Subcutaneous abdominal adipose tissue (tissue), 5 donors: ENCODE measurements around the gene MEIOB.

Source experiments
- H3K27ac ChIP-seq: one replicate; pipeline ENCODE4 v1.7.0; 2013; ENCODE audit warnings: low read depth, mild to moderate bottlenecking, inconsistent platforms, low read length, moderate library complexity
- H3K27me3 ChIP-seq, 5 donors: one replicate each; pipeline ENCODE4 v1.7.0; 2013; ENCODE audit warnings: low read length in 5 of 5, inconsistent platforms in 1 of 5; ENCODE audit not compliant: control insufficient read depth in 5 of 5, insufficient read depth in 4 of 5
- H3K36me3 ChIP-seq, 5 donors: one replicate each; pipeline ENCODE4 v1.7.0; 2013; ENCODE audit warnings: low read length in 5 of 5; ENCODE audit not compliant: control insufficient read depth in 5 of 5, insufficient read depth in 5 of 5
- H3K4me1 ChIP-seq, 5 donors: one replicate each; pipeline ENCODE4 v1.7.0; 2013; ENCODE audit warnings: low read length in 5 of 5, mild to moderate bottlenecking in 3 of 5, moderate library complexity in 1 of 5; ENCODE audit not compliant: control insufficient read depth in 5 of 5, insufficient read depth in 5 of 5
- H3K4me3 ChIP-seq, 5 donors: one replicate each; pipeline ENCODE4 v1.7.0; 2013; ENCODE audit warnings: low read length in 5 of 5, low read depth in 1 of 5
- H3K9ac ChIP-seq, 5 donors: one replicate each; pipeline ENCODE4 v1.7.0; 2013; ENCODE audit warnings: low read length in 5 of 5, mild to moderate bottlenecking in 4 of 5, moderate library complexity in 3 of 5
- H3K9me3 ChIP-seq, 5 donors: one replicate each; pipeline ENCODE4 v1.7.0; 2013; ENCODE audit warnings: low read length in 5 of 5; ENCODE audit not compliant: control insufficient read depth in 5 of 5
- donor health status: healthy.
- donor health status: healthy.
- donor health status: healthy.
- donor health status: healthy.
- donor health status: healthy.

MEIOB gene

DNA sequence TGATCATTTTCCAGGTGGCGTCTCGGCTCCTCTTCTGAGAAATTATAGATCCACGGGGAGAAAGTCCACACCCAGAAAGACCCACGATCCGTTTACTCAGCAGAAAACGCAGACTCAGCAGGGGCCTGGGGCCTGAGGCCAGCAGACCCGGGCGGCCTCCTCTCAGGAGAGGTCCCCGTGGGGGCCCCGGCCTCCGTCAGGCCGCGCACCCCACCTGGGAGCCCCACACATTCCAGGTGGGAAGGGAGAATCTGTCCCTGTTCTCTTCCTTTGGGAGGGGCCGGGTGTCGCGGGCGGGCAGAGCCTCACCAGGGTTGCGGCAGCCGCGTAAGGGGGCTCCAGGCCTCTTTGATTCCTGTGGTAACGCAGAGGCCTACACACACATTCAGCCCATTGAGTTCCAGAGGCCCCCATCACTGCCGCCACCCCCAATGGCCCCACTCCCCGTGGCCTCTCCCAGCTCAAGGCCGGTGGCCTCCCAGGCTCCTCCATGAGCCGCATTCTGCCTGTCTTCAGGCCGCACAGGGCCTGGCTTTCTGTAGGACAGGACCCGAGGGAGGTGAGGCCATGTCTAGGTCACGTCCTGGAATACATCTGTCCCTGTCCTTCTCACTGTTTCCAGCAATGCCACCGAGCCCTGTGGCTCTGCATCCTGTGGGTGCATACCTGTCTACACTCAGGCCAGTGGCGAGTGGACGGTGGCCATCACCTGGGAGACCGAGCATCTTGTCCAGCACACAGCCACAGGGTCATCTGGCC, 76.9 kb downstream of the MEIOB start:
- Histone ChIP-seq H3K4me1 (no peaks in the 10 kb centered on the region), H3K9me3 (peaks cover 0 to 5% (median 4%) of the 10 kb centered on the region in 5 donors), H3K9ac (no peak overlapping the region), H3K4me3 (no peak overlapping the region), H3K27me3 (no peaks in the 10 kb centered on the region), H3K27ac (no peak overlapping the region), H3K36me3 (peaks cover 0 to 18% (median 8%) of the 10 kb centered on the region in 5 donors)

GRCh38 chr16:1794221-1794871, 77.6 kb downstream of the MEIOB start:
- Histone ChIP-seq H3K36me3 (peaks cover 0 to 25% (median 11%) of the 10 kb centered on the region in 5 donors), H3K4me1 (no peaks in the 10 kb centered on the region), H3K27ac (no peak overlapping the region), H3K9me3 (peaks cover 0 to 5% (median 4%) of the 10 kb centered on the region in 5 donors), H3K4me3 (no peak overlapping the region), H3K9ac (no peak overlapping the region), H3K27me3 (no peaks in the 10 kb centered on the region)

DNA sequence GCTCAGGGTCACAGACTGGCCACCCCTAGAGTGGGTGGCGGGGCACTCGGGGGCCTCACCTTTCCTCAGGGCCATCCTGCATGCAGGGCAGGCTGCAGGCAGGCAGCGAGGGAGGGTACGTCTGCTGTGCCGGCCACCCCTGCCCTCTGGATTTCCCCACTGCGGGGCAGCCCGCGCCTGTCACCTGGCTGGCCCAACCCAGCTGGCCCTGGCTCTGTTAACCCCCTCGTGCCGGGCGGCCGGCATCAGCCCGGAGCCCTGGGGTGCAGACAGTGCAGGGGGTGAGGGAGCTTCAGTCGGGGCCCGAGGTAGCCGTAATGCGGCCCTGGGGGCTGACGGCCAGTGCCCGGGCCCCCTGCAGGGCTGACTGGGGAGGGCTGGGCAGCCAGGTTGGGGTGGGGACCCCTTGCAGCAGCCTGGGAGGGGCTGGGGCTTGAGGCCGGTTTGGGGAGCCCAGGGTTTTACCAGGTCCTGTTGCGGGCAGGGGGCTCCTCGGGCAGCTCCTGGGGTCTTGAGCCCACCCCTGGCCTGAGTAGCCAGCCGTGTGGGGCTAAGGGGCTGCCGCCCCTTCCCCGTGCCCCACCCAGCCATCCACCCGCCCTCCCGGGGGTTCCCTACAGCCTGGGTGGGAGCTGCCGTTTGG, 78.3 kb downstream of the MEIOB start, which contains the start of gene IGFALS:
IGFALS (minus strand) TSS at position 128 of the 643 bp plus-strand sequence; CDS start at position 75, 53 bp downstream.
- H3K36me3 ChIP-seq, result peaks cover 0 to 31% (median 17%) of the 10 kb centered on the region in 5 donors
- no peak within 1 kb of the TSS for H3K27ac ChIP-seq
- H3K4me1 ChIP-seq, result no peaks in the 10 kb centered on the region
- H3K9ac ChIP-seq, result no peak within 1 kb of the TSS
- no peaks in the 10 kb centered on the region for H3K27me3 ChIP-seq
- peaks cover 0 to 5% (median 4%) of the 10 kb centered on the region in 5 donors for H3K9me3 ChIP-seq
- H3K4me3 ChIP-seq, result no peak within 1 kb of the TSS

- H3K36me3 ChIP-seq, result peaks cover 0 to 38% (median 23%) of the 10 kb centered on the region in 5 donors
- no peak overlapping the region for H3K4me3 ChIP-seq
- no peaks in the 10 kb centered on the region for H3K4me1 ChIP-seq
- H3K27ac ChIP-seq, result no peak overlapping the region
- H3K27me3 ChIP-seq, result no peaks in the 10 kb centered on the region
- H3K9me3 ChIP-seq, result peaks cover 0 to 4% (median 2%) of the 10 kb centered on the region in 5 donors
- H3K9ac ChIP-seq, result no peak overlapping the region
These were observed 79.0 kb downstream of the MEIOB start for GRCh38 chr16:1792836-1793577.

DNA sequence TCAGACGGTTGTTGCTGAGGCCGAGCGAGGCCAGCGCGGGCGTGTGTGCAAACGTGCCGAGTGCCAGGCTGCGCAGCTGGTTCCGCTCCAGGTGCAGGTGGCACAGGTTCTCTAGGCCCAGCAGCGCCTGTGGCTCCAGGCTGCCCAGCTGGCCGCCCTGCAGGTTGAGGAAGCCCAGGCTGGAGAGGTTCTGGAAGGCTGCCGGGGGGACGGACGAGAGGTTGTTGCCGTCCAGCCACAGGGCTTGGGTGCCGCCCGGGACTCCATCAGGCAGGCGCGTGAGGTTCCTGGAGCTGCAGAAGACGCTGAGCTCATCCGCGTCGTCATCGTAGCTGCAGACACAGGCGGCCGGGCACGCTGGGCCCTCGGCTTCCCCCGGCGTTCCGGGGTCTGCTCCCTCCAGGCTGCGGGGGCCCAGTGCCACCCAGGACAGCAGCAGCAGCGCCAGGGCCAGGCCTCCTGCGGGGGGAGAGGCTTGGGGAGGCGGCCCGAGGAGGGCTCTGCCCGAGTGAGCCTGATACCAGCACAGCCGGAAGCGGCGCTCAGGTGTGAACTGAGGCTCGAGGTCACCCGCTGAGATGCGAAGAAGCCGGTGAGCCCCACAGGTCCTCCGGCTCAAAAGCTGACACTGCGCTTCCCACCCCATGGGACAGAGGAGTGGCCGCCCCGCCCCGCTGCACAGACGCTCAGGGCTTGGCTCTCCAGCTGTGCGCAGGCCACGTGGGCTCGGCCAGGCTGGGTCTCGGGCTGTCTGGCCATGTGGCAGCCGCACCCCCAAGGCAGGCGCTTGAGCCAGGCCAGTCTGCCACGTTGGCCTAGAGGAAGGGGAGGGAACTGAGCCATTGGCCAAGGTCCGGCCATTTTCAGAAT, 79.8 kb downstream of the MEIOB start:
- Histone ChIP-seq H3K9me3 (no peaks in the 10 kb centered on the region), H3K4me3 (no peak overlapping the region), H3K9ac (no peak overlapping the region), H3K27ac (no peak overlapping the region), H3K36me3 (peaks cover 0 to 46% (median 31%) of the 10 kb centered on the region in 5 donors), H3K27me3 (no peaks in the 10 kb centered on the region), H3K4me1 (no peaks in the 10 kb centered on the region)

DNA sequence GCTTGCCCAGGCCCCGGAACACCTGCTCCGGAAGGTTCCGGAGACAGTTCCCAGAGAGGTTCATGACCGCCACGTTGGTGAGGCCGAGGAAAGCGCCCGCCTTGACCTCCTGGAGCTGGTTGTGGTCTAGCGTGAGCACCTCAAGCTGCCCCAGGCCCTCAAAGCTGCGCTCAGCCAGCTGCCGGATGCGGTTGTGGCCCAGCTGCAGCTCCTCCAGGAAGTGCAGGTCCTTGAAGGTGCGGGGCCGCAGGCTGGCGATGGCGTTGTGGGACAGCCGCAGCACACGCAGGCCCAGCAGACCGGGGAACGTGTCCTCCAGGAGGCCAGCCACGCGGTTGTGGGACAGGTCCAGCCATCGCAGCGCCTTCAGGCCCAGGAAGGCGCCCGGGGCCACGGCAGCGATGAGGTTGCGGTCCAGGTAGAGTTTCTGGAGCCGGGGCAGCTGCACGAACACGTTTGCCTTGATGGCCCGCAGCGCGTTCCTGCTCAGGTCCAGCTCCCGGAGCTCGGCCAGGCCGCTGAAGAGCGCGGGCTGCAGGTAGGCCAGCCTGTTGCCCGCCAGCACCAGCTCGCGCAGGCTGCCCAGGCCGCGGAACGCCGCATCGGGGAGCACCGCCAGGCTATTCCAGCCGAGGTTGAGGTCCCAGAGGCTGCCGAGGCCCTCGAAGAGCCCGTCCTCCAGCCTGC, 80.6 kb downstream of the MEIOB start:
- Histone ChIP-seq H3K36me3 (peaks cover 0 to 54% (median 38%) of the 10 kb centered on the region in 5 donors), H3K9me3 (no peaks in the 10 kb centered on the region), H3K27me3 (no peaks in the 10 kb centered on the region), H3K9ac (no peak overlapping the region), H3K27ac (no peak overlapping the region), H3K4me1 (peaks cover 0 to 2% (median 0%) of the 10 kb centered on the region in 5 donors), H3K4me3 (no peak overlapping the region)

DNA sequence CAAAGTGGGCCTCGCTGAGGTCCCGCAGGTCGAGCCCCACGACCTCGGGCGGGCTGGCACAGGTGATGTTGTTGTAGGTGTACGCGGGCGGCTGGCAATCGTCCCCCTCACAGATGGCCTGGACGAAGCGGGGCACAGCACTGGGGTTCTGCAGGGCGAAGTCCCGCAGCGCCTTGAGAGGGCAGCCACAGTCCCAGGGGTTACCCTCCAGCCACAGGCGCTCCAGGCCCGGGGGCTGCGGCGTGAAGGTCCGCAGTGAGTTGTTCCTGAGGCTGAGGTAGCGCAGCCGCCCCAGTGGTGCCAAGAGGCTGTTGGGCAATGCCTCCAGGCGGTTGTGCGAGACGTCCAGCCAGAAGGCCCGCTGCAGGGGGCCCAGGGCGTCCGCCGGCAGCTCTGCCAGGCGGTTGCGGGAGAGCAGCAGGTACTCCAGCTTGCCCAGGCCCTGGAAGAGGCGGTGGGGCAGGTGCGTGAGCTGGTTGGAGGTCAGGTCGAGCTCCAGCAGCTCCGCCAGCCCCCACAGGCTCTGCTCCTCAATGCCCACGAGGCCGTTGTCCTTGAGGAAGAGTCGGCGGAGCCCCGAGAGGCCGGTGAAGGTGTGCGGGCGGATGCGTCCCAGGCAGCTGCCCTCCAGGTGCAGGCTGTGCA, 81.2 kb downstream of the MEIOB start:
- Histone ChIP-seq H3K9me3 (no peaks in the 10 kb centered on the region), H3K4me1 (peaks cover 0 to 4% (median 0%) of the 10 kb centered on the region in 5 donors), H3K36me3 (peaks cover 0 to 59% (median 41%) of the 10 kb centered on the region in 5 donors), H3K4me3 (no peak overlapping the region), H3K27ac (no peak overlapping the region), H3K9ac (no peak overlapping the region), H3K27me3 (no peaks in the 10 kb centered on the region)

- H3K36me3 ChIP-seq, result peaks cover 0 to 63% (median 43%) of the 10 kb centered on the region in 5 donors
- peaks cover 0 to 5% (median 1%) of the 10 kb centered on the region in 5 donors for H3K4me1 ChIP-seq
- no peak overlapping the region for H3K27ac ChIP-seq
- H3K27me3 ChIP-seq, result no peaks in the 10 kb centered on the region
- no peaks in the 10 kb centered on the region for H3K9me3 ChIP-seq
- no peak overlapping the region for H3K4me3 ChIP-seq
- no peak overlapping the region for H3K9ac ChIP-seq
These were observed 81.7 kb downstream of the MEIOB start for GRCh38 chr16:1790261-1790610.
